Embryonic facial prominence (tissue), 1 donor: ENCODE measurements around the gene GOLGA8B.
"Not testable (repeated sequence)": the region's sequence is repeated elsewhere in the genome, so short reads cannot be mapped to it uniquely, and the experiment has no call there.

ENCODE experiments used
- DNase-seq: peaks from one replicate; pipeline ENCODE4 v3.0.0-alpha.2; 2016; ENCODE audit errors: extremely low spot score

Gene GOLGA8B

GRCh38 chr15:34597316-34597715, 13.9 kb upstream of the GOLGA8B start:
- DNase-seq = no peak

- DNase-seq = no peak
These were observed 10.9 kb upstream of the GOLGA8B start for GRCh38 chr15:34594361-34594760.

- DNase-seq = no peak
These were observed 7.9 kb upstream of the GOLGA8B start for GRCh38 chr15:34591306-34591705.

GRCh38 chr15:34588046-34588674, 4.7 kb upstream of the GOLGA8B start:
- DNase-seq = no peak

- DNase-seq = not testable (repeated sequence)
These were observed 2.5 kb upstream of the GOLGA8B start for GRCh38 chr15:34585966-34586365.

GRCh38 chr15:34584996-34585395, 1.5 kb upstream of the GOLGA8B start:
- DNase-seq = no peak

GRCh38 chr15:34584330-34584668, 848 bp upstream of the GOLGA8B start:
- no peak for DNase-seq

GRCh38 chr15:34582461-34583371, 735 bp downstream of the GOLGA8B start:
- no peak for DNase-seq

- DNase-seq = not testable (repeated sequence)
These were observed 1.6 kb downstream of the GOLGA8B start for GRCh38 chr15:34581687-34582460.

GRCh38 chr15:34581043-34581365, 2.4 kb downstream of the GOLGA8B start:
- no peak for DNase-seq

GRCh38 chr15:34580251-34581042, 3.0 kb downstream of the GOLGA8B start:
- not testable (repeated sequence) for DNase-seq

GRCh38 chr15:34578283-34578674, 5.2 kb downstream of the GOLGA8B start:
- no peak for DNase-seq

GRCh38 chr15:34577658-34578282, 5.7 kb downstream of the GOLGA8B start:
- DNase-seq = not testable (repeated sequence)

- DNase-seq = not testable (repeated sequence)
These were observed 8.4 kb downstream of the GOLGA8B start for GRCh38 chr15:34575035-34575434.

GRCh38 chr15:34572921-34573320, 10.5 kb downstream of the GOLGA8B start:
- DNase-seq = not testable (repeated sequence)

GRCh38 chr15:34572019-34572641, 11.3 kb downstream of the GOLGA8B start:
- not testable (repeated sequence) for DNase-seq

- not testable (repeated sequence) for DNase-seq
These were observed 13.6 kb downstream of the GOLGA8B start for GRCh38 chr15:34569670-34570396.

GRCh38 chr15:34567174-34567573, 16.3 kb downstream of the GOLGA8B start:
- DNase-seq = not testable (repeated sequence)

- not testable (repeated sequence) for DNase-seq
These were observed 18.7 kb downstream of the GOLGA8B start for GRCh38 chr15:34564711-34565110.

- not testable (repeated sequence) for DNase-seq
These were observed 22.6 kb downstream of the GOLGA8B start for GRCh38 chr15:34560814-34561213.
